Endothelial cell of umbilical vein (primary cell): ENCODE measurements around the gene HIVEP3. TPM values are rescaled to one million over a fixed set of nuclear protein-coding genes. Genes with fewer than 3 reads are reported as not detected.

Experiments used
- BruUV-seq: library from RNA; stranded (reverse); fragments of 400-500 nt; replicated peaks from 2 replicates; lab custom pipeline; 2021; lab: Mats Ljungman, UMichigan
- CTCF ChIA-PET: fragments of 300-600, 350-600 bp; sonication (Branson Sonifier 250); formaldehyde crosslinking; loops from one replicate; lab custom pipeline; 2021; ENCODE audit warnings: antibody characterized with exemption, inconsistent platforms; lab: Charles Lee
- POLR2A ChIA-PET: fragments of 300-600, 350-600 bp; sonication (Branson Sonifier 250); formaldehyde crosslinking; loops from one replicate; lab custom pipeline; 2021; ENCODE audit warnings: antibody characterized with exemption, inconsistent platforms; lab: Charles Lee
- DNase-seq: peaks from one replicate; pipeline ENCODE4 v3.0.0-alpha.2; 2011; ENCODE audit warnings: low read depth, low spot score
- FAIRE-seq: peaks from 2 replicates; lab custom pipeline; 2011; peaks lifted over from hg19 to GRCh38; lab: Jason Lieb, UNC
- H2AFZ ChIP-seq: 2 replicates; pipeline ENCODE4 v1.6.0; 2012; ENCODE audit warnings: low read depth, low read length, control low read depth, inconsistent platforms
- H3K27ac ChIP-seq: 2 replicates; pipeline ENCODE4 v1.5.1; 2011; ENCODE audit warnings: low read depth, mild to moderate bottlenecking, control low read depth, low read length, moderate library complexity; ENCODE audit not compliant: insufficient read depth
- H3K27me3 ChIP-seq, 2 experiments: 2 replicates each; pipeline versions ENCODE4 v1.6.0 to v1.6.1; 2011; ENCODE audit warnings: low read length in 2 of 2, mixed read lengths in 1 of 2; ENCODE audit not compliant: control insufficient read depth in 2 of 2, insufficient read depth in 2 of 2
- H3K36me3 ChIP-seq, 2 experiments: 2 replicates in 1 of 2; 3 replicates in 1 of 2; pipeline ENCODE4 v1.5.1; 2011; ENCODE audit warnings: low read length in 2 of 2, mild to moderate bottlenecking in 1 of 2, moderate library complexity in 1 of 2; ENCODE audit not compliant: control insufficient read depth in 2 of 2, insufficient read depth in 2 of 2; ENCODE audit errors: extremely low read depth in 1 of 2
- H3K4me1 ChIP-seq: 3 replicates; pipeline ENCODE4 v1.5.1; 2011; ENCODE audit warnings: mild to moderate bottlenecking, low read length; ENCODE audit not compliant: control insufficient read depth, insufficient read depth; ENCODE audit errors: extremely low read depth
- H3K4me2 ChIP-seq: 2 replicates; pipeline ENCODE4 v1.6.1; 2011; ENCODE audit warnings: low read length, control low read depth, mixed read lengths; ENCODE audit not compliant: insufficient read depth
- H3K4me3 ChIP-seq, 3 experiments: fragments of 200-600 bp in 1 of 3; sonication (generic), shearing (Covaris generic) in 1 of 3; replicated peaks in 1 of 3; 2 replicates each; pipeline ENCODE4 v1.5.1; 2011 to 2016; ENCODE audit warnings: control low read depth in 3 of 3, low read length in 3 of 3, mild to moderate bottlenecking in 2 of 3, inconsistent platforms in 1 of 3, low read depth in 1 of 3, moderate library complexity in 1 of 3; ENCODE audit not compliant: insufficient read depth in 1 of 3
- H3K79me2 ChIP-seq: 2 replicates; pipeline ENCODE4 v1.6.0; 2012; ENCODE audit warnings: low read length, inconsistent platforms; ENCODE audit not compliant: control insufficient read depth, insufficient read depth
- H3K9ac ChIP-seq: replicated peaks from 2 replicates; pipeline ENCODE3; 2011; ENCODE audit warnings: low read length, control low read depth; ENCODE audit not compliant: insufficient read depth; ENCODE audit errors: extremely low read depth
- H3K9me1 ChIP-seq: replicated peaks from 3 replicates; pipeline ENCODE4 v1.6.0; 2011; ENCODE audit warnings: mild to moderate bottlenecking, low read length; ENCODE audit not compliant: control insufficient read depth, insufficient read depth; ENCODE audit errors: extremely low read depth
- H3K9me3 ChIP-seq: replicated peaks from 2 replicates; pipeline ENCODE4 v1.5.1; 2012; ENCODE audit warnings: low read length, inconsistent platforms; ENCODE audit not compliant: control insufficient read depth, insufficient read depth
- H4K20me1 ChIP-seq: replicated peaks from 2 replicates; pipeline ENCODE3; 2011; ENCODE audit warnings: mild to moderate bottlenecking, low read length; ENCODE audit not compliant: control insufficient read depth, insufficient read depth; ENCODE audit errors: extremely low read depth
- EZH2 ChIP-seq: IDR thresholded peaks from 2 replicates; pipeline ENCODE4 v1.6.1; 2012; ENCODE audit warnings: borderline replicate concordance, low read depth, mild to moderate bottlenecking, moderate library complexity, low read length, inconsistent platforms; ENCODE audit not compliant: severe bottlenecking
- GATA2 ChIP-seq: IDR thresholded peaks from 2 replicates; pipeline ENCODE4 v1.7.0; 2011; ENCODE audit warnings: low read depth, mild to moderate bottlenecking, moderate library complexity, mixed read lengths, low read length; ENCODE audit not compliant: insufficient read length, insufficient read depth
- MAX ChIP-seq: IDR thresholded peaks from 2 replicates; pipeline ENCODE4 v1.6.1; 2011; ENCODE audit not compliant: insufficient read depth, insufficient read length
- MYC ChIP-seq: IDR thresholded peaks from one replicate; pipeline ENCODE4 v1.6.1; 2011; ENCODE audit warnings: mild to moderate bottlenecking, low read depth, low read length
- POLR2AphosphoS5 ChIP-seq: IDR thresholded peaks from 2 replicates; pipeline ENCODE4 v1.6.1; 2012; ENCODE audit warnings: low read depth, mild to moderate bottlenecking, control low read depth, low read length, moderate library complexity; ENCODE audit not compliant: insufficient read depth
- dilution Hi-C: fragments of 300-500 bp; cut with MboI; formaldehyde crosslinking; loops from one replicate; pipeline ENCODE4 v1.15.0; 2019; ENCODE audit warnings: low sequenced_read_pairs; ENCODE audit not compliant: extremely low pct_ligation_motif_present
- intact Hi-C: fragments of 100-400 bp; cut with micrococcal nuclease; formaldehyde crosslinking; loops from one replicate; pipeline ENCODE4 v1.10.0; 2022
- polyA plus RNA-seq, 4 experiments: library from polyadenylated mRNA; depleted of rRNA in 3 of 4; stranded (reverse) in 3 of 4; unstranded in 1 of 4; fragments of >200 nt; gene quantifications; 2 replicates each; pipeline versions ENCODE4 v1.2.1 to v1.2.3, GENCODE V29; 2011 to 2012; ENCODE audit warnings: missing spikeins in 1 of 4
- total RNA-seq: library from RNA; stranded (reverse); gene quantifications from 2 replicates; pipeline ENCODE4 v1.2.3, GENCODE V29; 2021
- TF ChIP-seq, protein P1 (sequence below), 2 donors: IDR thresholded peaks; 1 replicate in 1 of 2; 2 replicates in 1 of 2; pipeline ENCODE4 v1.5.1; 2011; ENCODE audit warnings: low read length in 2 of 2, mild to moderate bottlenecking in 2 of 2, moderate library complexity in 2 of 2, control low read depth in 1 of 2, inconsistent platforms in 1 of 2, low read depth in 1 of 2; ENCODE audit not compliant: insufficient read depth in 1 of 2; ENCODE audit errors: extremely low read depth in 1 of 2

Gene HIVEP3
- total and polyA plus RNA-seq, 2 donors (not counting 3 experiments of a cell fraction or from before 2014, with no cell fraction given): 3.4 to 4.0 TPM

GRCh38 chr1:41631154-41631553 lies 287.6 kb downstream of the HIVEP3 start:
- TF ChIP-seq MYC: no peak
- ChIA-PET POLR2A (no interaction called here), CTCF (no interaction called here)
- Histone ChIP-seq H3K9me1 (no peaks in the 10 kb centered on the region), H3K9ac (no peak overlapping the region), H3K9me3 (no peaks in the 10 kb centered on the region), H3K27ac (no peak overlapping the region), H3K27me3 (no peaks in the 10 kb centered on the region), H3K36me3 (no peaks in the 10 kb centered on the region), H3K4me2 (no peak overlapping the region), H3K4me1 (no peaks in the 10 kb centered on the region), H4K20me1 (no peaks in the 10 kb centered on the region), H3K4me3 (no peak overlapping the region), H3K79me2 (no peaks in the 10 kb centered on the region), H2AFZ (no peak overlapping the region)
- intact Hi-C loops (no loop called here), dilution Hi-C loops (no loop called here)
- no TSS peak for BruUV-seq
- DNase-seq: no peak
- FAIRE-seq: no peak

GRCh38 chr1:41629571-41629970 lies 289.2 kb downstream of the HIVEP3 start:
- H3K4me1 ChIP-seq: no peaks in the 10 kb centered on the region
- ChIA-PET POLR2A (no interaction called here), CTCF (no interaction called here)
- H3K9me3 ChIP-seq: no peaks in the 10 kb centered on the region
- H3K79me2 ChIP-seq: no peaks in the 10 kb centered on the region
- intact Hi-C loops: no loop called here
- H3K4me2 ChIP-seq: no peak overlapping the region
- FAIRE-seq (no peak), DNase-seq (no peak)
- no peaks in the 10 kb centered on the region for H3K36me3 ChIP-seq
- no peaks in the 10 kb centered on the region for H3K9me1 ChIP-seq
- BruUV-seq: no TSS peak
- no peak overlapping the region for H3K4me3 ChIP-seq
- no peak overlapping the region for H3K9ac ChIP-seq
- no peak overlapping the region for H3K27ac ChIP-seq
- no peaks in the 10 kb centered on the region for H3K27me3 ChIP-seq
- dilution Hi-C loops: no loop called here
- H4K20me1 ChIP-seq: no peaks in the 10 kb centered on the region
- TF ChIP-seq, protein P1, sequence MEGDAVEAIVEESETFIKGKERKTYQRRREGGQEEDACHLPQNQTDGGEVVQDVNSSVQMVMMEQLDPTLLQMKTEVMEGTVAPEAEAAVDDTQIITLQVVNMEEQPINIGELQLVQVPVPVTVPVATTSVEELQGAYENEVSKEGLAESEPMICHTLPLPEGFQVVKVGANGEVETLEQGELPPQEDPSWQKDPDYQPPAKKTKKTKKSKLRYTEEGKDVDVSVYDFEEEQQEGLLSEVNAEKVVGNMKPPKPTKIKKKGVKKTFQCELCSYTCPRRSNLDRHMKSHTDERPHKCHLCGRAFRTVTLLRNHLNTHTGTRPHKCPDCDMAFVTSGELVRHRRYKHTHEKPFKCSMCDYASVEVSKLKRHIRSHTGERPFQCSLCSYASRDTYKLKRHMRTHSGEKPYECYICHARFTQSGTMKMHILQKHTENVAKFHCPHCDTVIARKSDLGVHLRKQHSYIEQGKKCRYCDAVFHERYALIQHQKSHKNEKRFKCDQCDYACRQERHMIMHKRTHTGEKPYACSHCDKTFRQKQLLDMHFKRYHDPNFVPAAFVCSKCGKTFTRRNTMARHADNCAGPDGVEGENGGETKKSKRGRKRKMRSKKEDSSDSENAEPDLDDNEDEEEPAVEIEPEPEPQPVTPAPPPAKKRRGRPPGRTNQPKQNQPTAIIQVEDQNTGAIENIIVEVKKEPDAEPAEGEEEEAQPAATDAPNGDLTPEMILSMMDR (IDR thresholded peaks at IDR 0.05; ENCODE audit: extremely low read depth in 1 of 2, insufficient read depth in 1 of 2, low read depth in 1 of 2, low read length in 2 of 2): no peak
- no peak for TF ChIP-seq MAX
- TF ChIP-seq GATA2: no peak
- TF ChIP-seq POLR2AphosphoS5: no peak
- no peak for TF ChIP-seq EZH2
- no peak overlapping the region for H2AFZ ChIP-seq
